ENCODE results near the gene TPSB2.
"Not testable (repeated sequence)": the region's sequence is repeated elsewhere in the genome, so short reads cannot be mapped to it uniquely, and the experiment has no call there.

GRCh38 chr16:1254821-1255220, 24.8 kb upstream of the TPSB2 start:
- TF ChIP-seq, protein P1, sequence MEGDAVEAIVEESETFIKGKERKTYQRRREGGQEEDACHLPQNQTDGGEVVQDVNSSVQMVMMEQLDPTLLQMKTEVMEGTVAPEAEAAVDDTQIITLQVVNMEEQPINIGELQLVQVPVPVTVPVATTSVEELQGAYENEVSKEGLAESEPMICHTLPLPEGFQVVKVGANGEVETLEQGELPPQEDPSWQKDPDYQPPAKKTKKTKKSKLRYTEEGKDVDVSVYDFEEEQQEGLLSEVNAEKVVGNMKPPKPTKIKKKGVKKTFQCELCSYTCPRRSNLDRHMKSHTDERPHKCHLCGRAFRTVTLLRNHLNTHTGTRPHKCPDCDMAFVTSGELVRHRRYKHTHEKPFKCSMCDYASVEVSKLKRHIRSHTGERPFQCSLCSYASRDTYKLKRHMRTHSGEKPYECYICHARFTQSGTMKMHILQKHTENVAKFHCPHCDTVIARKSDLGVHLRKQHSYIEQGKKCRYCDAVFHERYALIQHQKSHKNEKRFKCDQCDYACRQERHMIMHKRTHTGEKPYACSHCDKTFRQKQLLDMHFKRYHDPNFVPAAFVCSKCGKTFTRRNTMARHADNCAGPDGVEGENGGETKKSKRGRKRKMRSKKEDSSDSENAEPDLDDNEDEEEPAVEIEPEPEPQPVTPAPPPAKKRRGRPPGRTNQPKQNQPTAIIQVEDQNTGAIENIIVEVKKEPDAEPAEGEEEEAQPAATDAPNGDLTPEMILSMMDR (IDR thresholded peaks at IDR 0.05), result not testable (repeated sequence)
- not testable (repeated sequence) for TF ChIP-seq POLR2A (IDR thresholded peaks at IDR 0.05)

Measured in lower leg skin (tissue), 3 donors.